Activated T-cell treated with anti-CD3 and anti-CD28 coated beads for 24 hours (primary cell): ENCODE results near the gene PTK6.
"Not testable (repeated sequence)": the region's sequence is repeated elsewhere in the genome, so short reads cannot be mapped to it uniquely, and the experiment has no call there.

Experiments used
- DNase-seq: peaks from one replicate; pipeline ENCODE4 v3.0.0-alpha.2; 2020; ENCODE audit warnings: low read depth

Gene PTK6

GRCh38 chr20:63536997-63537524, at the start of gene PTK6:
PTK6 (minus strand) TSS chr20:63537376; CDS start chr20:63537314, 62 bp downstream.
- DNase-seq = no peak

DNA sequence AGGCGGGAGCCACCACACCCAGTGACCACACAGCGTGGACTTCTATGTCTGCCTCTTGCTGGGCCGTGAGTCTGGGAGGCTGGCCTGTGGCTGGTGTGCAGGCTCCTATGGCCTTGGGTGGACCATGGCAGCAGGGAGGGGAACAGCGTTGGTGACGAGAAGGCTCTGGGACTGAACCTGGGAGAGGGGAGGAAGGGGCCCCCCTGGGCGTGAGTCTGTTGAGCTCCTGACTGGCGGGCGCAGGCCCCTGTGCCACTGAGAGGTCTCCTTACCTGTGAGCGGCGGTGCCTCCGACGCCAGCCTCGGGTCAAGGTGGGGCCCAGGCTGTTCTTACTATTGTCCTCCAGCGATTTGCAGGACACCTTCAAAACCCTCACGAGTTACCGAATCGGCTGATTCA, 49.6 kb upstream of the PTK6 start:
- no peak for DNase-seq

DNA sequence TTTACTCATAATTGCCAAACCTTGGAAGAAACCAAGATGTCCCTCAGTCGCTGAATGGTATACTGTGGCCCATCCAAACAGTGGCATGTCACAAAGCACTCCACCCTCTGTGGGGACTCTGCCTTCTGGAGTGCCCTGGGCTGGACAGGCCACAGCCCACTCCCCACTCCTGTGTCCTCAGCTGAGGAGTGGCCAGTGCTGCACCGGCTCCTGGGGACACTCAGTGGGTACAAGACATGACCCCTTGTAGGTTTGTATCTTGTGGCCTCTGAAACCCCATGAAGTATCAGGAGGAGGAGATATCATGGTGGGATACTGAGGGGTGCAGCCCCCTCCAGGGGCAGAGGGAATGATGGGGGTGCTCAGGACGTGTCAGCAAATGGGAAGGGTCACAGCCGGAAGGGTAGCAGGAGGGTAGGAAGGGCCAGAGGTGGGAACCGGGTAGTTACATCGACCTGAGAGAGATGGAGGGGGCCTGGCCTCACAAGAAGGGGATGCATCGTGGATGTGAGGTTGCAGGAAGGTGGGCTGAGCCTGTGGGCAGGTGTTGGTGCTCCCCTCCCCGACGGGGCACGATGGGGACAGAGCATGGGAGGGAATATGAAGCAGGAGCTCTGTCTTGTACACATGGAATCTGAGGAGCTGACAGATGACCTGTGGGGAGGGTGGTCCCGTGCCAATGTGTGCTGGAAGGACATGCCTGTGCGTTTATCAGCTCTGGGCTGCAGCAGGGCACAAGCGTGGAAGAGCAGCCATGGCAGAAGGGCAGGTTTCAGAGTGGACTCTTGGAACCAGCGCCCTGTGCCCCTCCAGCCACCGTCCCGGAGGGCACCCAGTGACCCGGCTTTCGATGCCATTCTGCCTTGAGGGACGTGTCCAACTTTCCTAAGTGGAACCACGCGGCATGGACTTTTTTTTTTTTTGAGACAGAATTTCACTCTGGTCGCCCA, 48.7 kb upstream of the PTK6 start:
- DNase-seq = no peak

DNA sequence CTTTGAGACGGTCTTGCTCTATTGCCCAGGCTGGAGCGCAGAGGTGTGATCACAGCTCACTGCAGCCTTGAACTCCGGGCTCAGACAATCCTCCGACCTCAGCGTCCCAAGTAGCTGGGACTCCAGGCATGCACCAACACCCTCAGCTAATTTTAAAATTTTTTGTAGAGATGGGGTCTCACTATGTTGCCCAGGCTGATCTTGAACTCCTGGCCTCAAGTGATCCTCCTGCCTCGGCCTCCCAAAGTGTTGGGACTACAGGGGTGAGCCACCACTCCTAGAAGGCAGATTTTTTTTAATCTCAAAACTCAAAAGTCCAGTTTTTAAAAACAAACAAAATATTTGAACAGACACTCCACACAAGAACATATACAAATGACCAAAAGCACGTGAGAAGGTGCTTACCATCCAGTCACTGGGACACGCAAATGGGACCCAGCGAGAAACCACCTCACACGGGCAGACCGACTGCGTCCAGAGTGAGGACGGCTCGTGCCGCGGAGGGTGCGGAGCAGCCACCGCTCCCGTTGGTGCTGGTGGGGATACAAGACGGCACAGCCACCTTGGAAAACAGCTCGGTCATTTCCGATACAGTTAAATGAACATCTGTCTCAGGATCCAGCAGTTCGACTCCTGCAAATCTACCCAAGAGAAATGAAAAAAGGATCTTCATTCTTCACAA, 45.3 kb upstream of the PTK6 start:
- DNase-seq = no peak

- peak; percentile 59 for DNase-seq
Observed at GRCh38 chr20:63580796-63581461, 43.8 kb upstream of the PTK6 start.

GRCh38 chr20:63579017-63579694, 42.0 kb upstream of the PTK6 start:
- DNase-seq = no peak

- no peak for DNase-seq
Observed at GRCh38 chr20:63578224-63579016, 41.2 kb upstream of the PTK6 start.

DNA sequence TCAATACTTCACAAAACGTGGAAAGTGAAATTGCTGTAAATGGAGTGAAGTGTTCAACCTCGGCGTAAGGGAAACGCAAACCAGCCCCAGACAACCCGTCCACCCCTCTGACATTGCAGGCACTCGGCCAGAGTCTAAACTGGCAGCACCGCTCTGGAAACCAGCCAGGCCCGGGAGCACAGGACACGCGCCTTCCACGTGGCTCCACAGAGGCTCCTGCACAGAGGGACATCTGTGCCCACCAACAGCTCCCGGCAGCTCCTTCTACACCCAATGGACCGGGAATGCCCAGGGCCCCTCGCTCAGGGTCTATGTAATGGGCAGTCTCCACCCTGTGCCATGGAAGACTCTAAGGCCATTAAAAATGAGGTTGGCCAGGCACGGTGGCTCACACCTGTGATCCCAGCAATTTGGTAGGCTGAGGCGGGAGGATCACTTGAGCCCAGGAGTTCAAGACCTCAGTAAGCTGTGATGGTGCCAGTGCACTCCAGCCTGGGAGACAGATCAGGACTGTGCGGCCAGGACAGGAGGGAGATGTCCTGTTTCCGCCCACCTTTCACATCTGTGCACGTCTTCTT, 40.2 kb upstream of the PTK6 start:
- DNase-seq = no peak

- no peak for DNase-seq
Observed at GRCh38 chr20:63576311-63576710, 39.1 kb upstream of the PTK6 start.

DNA sequence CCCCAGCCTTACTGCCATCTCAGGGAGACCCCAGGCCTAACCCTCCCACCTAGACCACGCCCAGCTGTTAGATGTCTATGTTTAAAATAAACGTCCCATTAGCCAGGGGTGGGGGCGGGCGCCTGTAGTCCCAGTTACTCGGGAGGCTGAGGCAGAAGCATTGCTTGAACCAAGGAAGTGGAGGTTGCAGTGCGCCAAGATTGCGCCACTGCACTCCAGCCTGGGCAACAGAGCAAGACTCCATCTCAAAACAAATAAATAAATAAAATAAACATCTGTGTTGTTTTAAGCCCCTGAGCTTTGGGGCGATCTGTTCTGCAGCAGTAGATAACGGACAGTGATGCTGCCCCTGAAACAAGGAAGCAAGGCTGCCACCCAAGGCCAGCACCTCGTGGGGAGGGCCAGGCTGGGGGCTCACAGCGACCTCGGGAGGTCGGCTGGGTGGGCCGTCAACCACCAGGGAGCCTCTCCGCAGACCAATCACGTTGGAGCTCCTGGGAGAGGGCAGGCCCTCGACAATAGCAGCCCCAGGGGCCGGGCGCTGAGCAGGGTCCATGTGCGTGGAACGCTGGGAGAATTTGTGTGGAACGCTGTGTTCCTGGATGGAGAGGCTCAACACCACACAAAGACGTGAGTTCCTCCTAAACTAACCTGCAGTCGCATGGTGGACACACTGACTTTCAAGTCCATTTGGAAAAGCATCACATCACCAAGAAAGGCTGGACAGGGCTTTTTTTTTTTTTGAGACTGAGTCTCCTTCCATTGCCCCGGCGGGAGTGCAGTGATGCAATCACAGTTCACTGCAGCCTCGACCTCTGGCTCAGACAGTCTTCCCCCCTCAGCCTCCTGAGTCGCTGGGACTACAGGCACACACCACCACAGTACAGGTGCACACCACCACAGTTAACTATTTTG, 37.9 kb upstream of the PTK6 start:
- DNase-seq = no peak

DNA sequence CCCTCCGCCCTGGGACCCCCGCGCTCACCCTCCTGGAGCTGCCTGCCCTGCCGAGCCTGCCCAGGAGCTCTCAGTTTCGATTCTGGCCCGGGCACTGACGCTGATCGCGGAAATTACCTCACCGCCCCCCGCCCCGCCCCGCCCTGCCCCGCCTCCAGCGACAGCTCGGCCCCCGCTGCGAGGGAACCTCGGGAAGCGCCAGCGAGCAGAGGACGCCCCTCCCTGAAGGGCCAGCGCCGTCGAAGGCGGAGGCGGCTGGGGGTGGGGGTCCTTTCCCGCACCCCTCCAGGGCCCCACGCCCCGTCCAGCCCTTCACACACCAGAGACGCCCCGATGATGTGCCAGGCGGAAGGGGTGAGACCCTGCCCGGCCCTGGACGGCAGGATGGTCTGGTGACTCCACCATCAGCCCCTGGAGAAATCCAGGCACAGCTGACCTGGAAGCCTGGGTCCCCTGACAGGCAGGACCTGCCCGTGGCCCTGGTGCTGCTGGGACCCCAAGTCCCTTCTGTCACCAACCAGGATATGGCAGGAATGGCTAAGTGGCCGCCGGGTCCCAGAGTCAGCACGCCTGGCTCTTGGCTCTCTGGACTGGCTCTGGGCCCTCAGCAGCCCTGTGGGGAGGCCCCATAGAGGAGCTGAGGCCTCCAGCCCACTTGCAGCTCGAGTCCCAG, 37.1 kb upstream of the PTK6 start, which contains the start of gene HELZ2:
HELZ2 (minus strand) TSS at position 84 of the 673 bp plus-strand sequence. CDS start 1,854 bp downstream, outside the sequence.
- DNase-seq = peak; percentile 27

GRCh38 chr20:63573647-63574131, 36.5 kb upstream of the PTK6 start:
- no peak for DNase-seq

DNA sequence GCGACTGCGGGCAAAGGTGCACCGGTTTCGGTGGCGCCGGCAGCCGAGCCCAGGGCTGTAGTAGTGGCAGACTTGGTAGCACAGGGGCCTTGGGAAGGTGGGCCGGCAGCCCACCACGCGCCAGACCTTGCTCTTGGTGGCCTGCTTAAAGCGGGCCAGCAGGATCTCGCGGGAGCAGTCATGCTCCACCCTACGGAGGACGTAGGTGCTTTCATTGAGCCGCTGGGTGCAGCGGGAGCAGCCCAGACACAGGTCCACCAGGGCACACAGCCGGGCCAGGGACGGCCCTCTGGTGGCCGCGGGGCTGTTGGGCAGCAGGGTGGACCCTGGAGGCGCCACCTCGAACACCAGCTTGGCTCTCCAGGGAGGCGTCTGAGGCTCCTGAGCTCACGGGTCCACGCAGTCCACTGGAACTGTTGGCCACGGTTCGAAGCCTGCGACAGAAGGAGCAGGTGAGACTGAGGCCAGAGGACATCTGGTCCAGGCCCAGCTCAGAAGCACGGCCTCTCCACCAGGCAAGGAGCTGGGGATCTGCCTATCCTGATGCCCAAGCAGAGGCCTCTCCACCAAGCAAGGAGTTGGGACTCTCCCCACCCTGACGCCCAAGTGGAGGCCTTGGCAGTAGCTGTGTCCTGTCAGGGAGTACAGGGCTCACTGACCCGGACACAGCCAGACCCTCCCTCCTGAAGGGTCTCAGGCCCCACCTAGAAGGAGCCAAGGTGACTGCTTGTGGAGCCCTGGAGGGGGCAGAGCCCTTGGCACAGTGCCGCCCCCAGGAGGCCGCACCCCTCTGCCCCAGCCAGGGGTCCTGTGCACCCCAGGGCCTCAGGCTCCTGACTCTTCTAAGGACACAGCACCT, 35.8 kb upstream of the PTK6 start:
- DNase-seq = no peak

DNA sequence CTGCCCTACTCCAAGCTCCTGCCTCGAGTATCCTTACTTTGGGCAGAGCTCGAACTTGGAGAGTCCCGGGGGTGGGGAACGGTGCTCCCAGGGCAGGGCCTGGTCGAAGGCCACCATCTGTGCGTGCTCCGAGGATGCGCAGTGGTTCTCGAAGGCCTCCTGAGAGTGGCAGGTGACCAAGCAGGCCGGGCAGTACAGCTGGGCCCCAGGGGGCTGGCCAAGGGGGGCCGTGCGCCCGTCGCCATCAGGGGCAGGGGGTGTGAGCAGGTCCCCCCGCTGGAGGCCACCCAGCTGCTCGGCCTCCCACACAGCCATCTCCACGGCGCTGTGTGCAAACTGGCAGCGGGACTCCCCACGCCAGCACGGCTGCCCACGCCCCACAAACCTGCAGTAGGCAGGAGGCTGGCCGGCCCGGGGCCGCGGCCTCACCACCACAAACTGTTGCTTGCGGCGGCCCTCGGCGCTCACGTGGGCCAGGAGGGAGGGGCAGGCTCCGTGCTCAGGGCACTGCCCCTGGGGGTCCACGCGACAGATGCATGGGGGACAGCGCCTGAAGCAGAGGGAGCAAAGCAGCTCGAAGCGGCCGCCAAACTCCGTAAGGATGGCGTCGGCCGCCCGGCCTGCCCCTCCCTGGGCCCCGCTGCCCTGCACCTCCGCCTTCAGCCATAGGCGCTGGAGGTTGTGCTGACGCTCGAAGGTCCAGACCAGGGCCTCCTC, 35.1 kb upstream of the PTK6 start:
- no peak for DNase-seq

GRCh38 chr20:63571087-63571478, 33.9 kb upstream of the PTK6 start:
- DNase-seq = not testable (repeated sequence)

- DNase-seq = no peak
Observed at GRCh38 chr20:63570281-63571086, 33.3 kb upstream of the PTK6 start.
